Measurements from ENCODE around the gene RAP1B.
A peak's percentile ranks its signal among the peaks of the same experiment; 100 is the strongest.
"Not testable (repeated sequence)": the region's sequence is repeated elsewhere in the genome, so short reads cannot be mapped to it uniquely, and the experiment has no call there.

RAP1B gene

GRCh38 chr12:68638171-68638570 is 27.5 kb downstream of the RAP1B start:
- no peak for DNase-seq

GRCh38 chr12:68638721-68639395 is 28.2 kb downstream of the RAP1B start:
- no peak for DNase-seq

- DNase-seq: no peak
Observed at GRCh38 chr12:68639396-68639767, 28.7 kb downstream of the RAP1B start.

- DNase-seq: peak; percentile 44 to 58
Observed at GRCh38 chr12:68641138-68641537, 30.4 kb downstream of the RAP1B start.

GRCh38 chr12:68646484-68646883 is 35.8 kb downstream of the RAP1B start:
- no peak for DNase-seq

- DNase-seq: no peak
Observed at GRCh38 chr12:68647507-68647906, 36.8 kb downstream of the RAP1B start.

GRCh38 chr12:68648179-68648578 is 37.5 kb downstream of the RAP1B start:
- no peak for DNase-seq

- DNase-seq: no peak
Observed at GRCh38 chr12:68665016-68665569, 54.4 kb downstream of the RAP1B start.

GRCh38 chr12:68667291-68667690 is 56.6 kb downstream of the RAP1B start:
- no peak for DNase-seq

- DNase-seq: no peak
Observed at GRCh38 chr12:68667896-68668295, 57.2 kb downstream of the RAP1B start.

- DNase-seq: no peak
Observed at GRCh38 chr12:68671179-68671578, 60.5 kb downstream of the RAP1B start.

- no peak for DNase-seq
Observed at GRCh38 chr12:68673788-68674187, 63.1 kb downstream of the RAP1B start.

- no peak for DNase-seq
Observed at GRCh38 chr12:68674376-68674775, 63.7 kb downstream of the RAP1B start.

GRCh38 chr12:68675101-68675842 is 64.6 kb downstream of the RAP1B start:
- DNase-seq: peak; percentile 39 to 58

- DNase-seq: not testable (repeated sequence)
Observed at GRCh38 chr12:68676854-68677253, 66.2 kb downstream of the RAP1B start.

GRCh38 chr12:68686262-68686594 is 75.5 kb downstream of the RAP1B start:
- DNase-seq: no peak

- DNase-seq: peak; percentile 98
Observed at GRCh38 chr12:68686595-68687521, 76.2 kb downstream of the RAP1B start, which contains the start of gene NUP107. Gene NUP107, plus strand, starts transcription at chr12:68686978. Its CDS starts 88 bp downstream, at chr12:68687066.

GRCh38 chr12:68695454-68695853 is 84.8 kb downstream of the RAP1B start:
- DNase-seq: no peak

- no peak for DNase-seq
Observed at GRCh38 chr12:68699486-68699885, 88.8 kb downstream of the RAP1B start.

Measured in stimulated activated CD4-positive, alpha-beta T cell treated with anti-CD3 and anti-CD28 coated beads, Interleukin-2, amount 100 ng/mL, for 24 hours (primary cell).